H1 (cell line): ENCODE measurements around the gene MBNL2. TPM values are rescaled to one million over a fixed set of nuclear protein-coding genes. Genes with fewer than 3 reads are reported as not detected.

Experiments
- CTCF ChIA-PET: fragments of 300-600 bp; sonication (Branson Sonifier 250); formaldehyde crosslinking; loops from one replicate; lab custom pipeline; 2021; ENCODE audit not compliant: partially characterized antibody; lab: Charles Lee
- POLR2A ChIA-PET: fragments of 300-600 bp; sonication (Branson Sonifier 250); formaldehyde crosslinking; loops from one replicate; lab custom pipeline; 2021; ENCODE audit warnings: inconsistent platforms; ENCODE audit not compliant: partially characterized antibody; lab: Charles Lee
- DNase-seq, 2 experiments: peaks; one replicate each; pipeline versions ENCODE4 v3.0.0 to v3.0.0-alpha.2; 2010 to 2022; ENCODE audit warnings: low spot score in 2 of 2, low read depth in 1 of 2, mixed read lengths in 1 of 2
- FAIRE-seq: peaks from 2 replicates; lab custom pipeline; 2011; peaks lifted over from hg19 to GRCh38; lab: Jason Lieb, UNC
- H2AFZ ChIP-seq: 2 replicates; pipeline ENCODE4 v1.8.1; 2012; ENCODE audit warnings: low read length, inconsistent platforms
- H2AK5ac ChIP-seq: 2 replicates; pipeline ENCODE4 v1.6.1; 2013; ENCODE audit warnings: low read depth, low read length
- H2BK120ac ChIP-seq: replicated peaks from 2 replicates; pipeline ENCODE3; 2013; ENCODE audit warnings: low read depth, low read length, inconsistent platforms
- H2BK12ac ChIP-seq: 2 replicates; pipeline ENCODE4 v1.6.1; 2013; ENCODE audit warnings: low read depth, low read length
- H2BK15ac ChIP-seq: 2 replicates; pipeline ENCODE4 v1.6.1; 2013; ENCODE audit warnings: low read length
- H2BK20ac ChIP-seq: 2 replicates; pipeline ENCODE4 v1.6.1; 2013; ENCODE audit warnings: low read length
- H2BK5ac ChIP-seq: 2 replicates; pipeline ENCODE4 v1.6.1; 2013; ENCODE audit warnings: low read depth, low read length
- H3K14ac ChIP-seq: 2 replicates; pipeline ENCODE4 v1.6.1; 2013; ENCODE audit warnings: inconsistent platforms; ENCODE audit not compliant: insufficient read length
- H3K18ac ChIP-seq: 2 replicates; pipeline ENCODE4 v1.6.1; 2013; ENCODE audit warnings: low read length; ENCODE audit errors: extremely low read depth
- H3K23ac ChIP-seq: 2 replicates; pipeline ENCODE4 v1.6.1; 2013; ENCODE audit warnings: inconsistent platforms; ENCODE audit not compliant: insufficient read length
- H3K23me2 ChIP-seq: 2 replicates; pipeline ENCODE4 v1.6.1; 2013; ENCODE audit warnings: low read depth, low read length
- H3K27ac ChIP-seq: 2 replicates; pipeline ENCODE4 v1.6.1; 2011; ENCODE audit warnings: low read depth, low read length, inconsistent platforms
- H3K27me3 ChIP-seq, 4 experiments: replicated peaks in 1 of 4; 1 replicate in 1 of 4; 2 replicates in 3 of 4; pipeline versions ENCODE4 v1.6.1 to v1.8.1; 2011 to 2013; ENCODE audit warnings: low read length in 3 of 4, mild to moderate bottlenecking in 3 of 4, inconsistent platforms in 2 of 4, mixed read lengths in 2 of 4, moderate library complexity in 1 of 4; ENCODE audit not compliant: control insufficient read depth in 3 of 4, insufficient read depth in 3 of 4; ENCODE audit errors: extremely low read depth in 1 of 4
- H3K36me3 ChIP-seq, 4 experiments: 2 replicates each; pipeline versions ENCODE4 v1.6.1 to v1.8.1; 2011 to 2013; ENCODE audit warnings: mild to moderate bottlenecking in 4 of 4, low read length in 3 of 4, moderate library complexity in 2 of 4, control low read depth in 1 of 4, inconsistent platforms in 1 of 4; ENCODE audit not compliant: insufficient read depth in 4 of 4, control insufficient read depth in 2 of 4
- H3K4ac ChIP-seq: replicated peaks from 2 replicates; pipeline ENCODE3; 2013; ENCODE audit warnings: low read length, low read depth, mixed read lengths, inconsistent platforms; ENCODE audit not compliant: insufficient read length
- H3K4me1 ChIP-seq, 4 experiments: replicated peaks in 1 of 4; 1 replicate in 1 of 4; 2 replicates in 3 of 4; pipeline versions ENCODE4 v1.6.1 to v1.8.1; 2011 to 2013; ENCODE audit warnings: low read length in 3 of 4, inconsistent platforms in 2 of 4, mixed read lengths in 1 of 4; ENCODE audit not compliant: insufficient read depth in 4 of 4, control insufficient read depth in 3 of 4
- H3K4me2 ChIP-seq, 2 experiments: 2 replicates each; pipeline versions ENCODE4 v1.6.1 to v1.8.1; 2011 to 2013; ENCODE audit warnings: low read depth in 2 of 2, low read length in 2 of 2, control low read depth in 1 of 2, inconsistent platforms in 1 of 2, mild to moderate bottlenecking in 1 of 2; ENCODE audit not compliant: insufficient read depth in 1 of 2
- H3K4me3 ChIP-seq, 4 experiments: fragments of 200-600, 300-600 bp in 1 of 4; sonication (generic), shearing (Covaris generic), sonication (Bioruptor Twin) in 1 of 4; 2 replicates each; pipeline versions ENCODE4 v1.5.1 to v1.8.1; 2011 to 2016; ENCODE audit warnings: low read length in 4 of 4, low read depth in 3 of 4, control low read depth in 2 of 4, inconsistent platforms in 2 of 4, mild to moderate bottlenecking in 2 of 4, mixed read lengths in 1 of 4, moderate library complexity in 1 of 4; ENCODE audit not compliant: insufficient read depth in 2 of 4; ENCODE audit errors: extremely low read depth in 1 of 4
- H3K56ac ChIP-seq: replicated peaks from 2 replicates; pipeline ENCODE3; 2013; ENCODE audit warnings: low read depth, mild to moderate bottlenecking, mixed read lengths, low read length, inconsistent platforms; ENCODE audit not compliant: insufficient read length
- H3K79me1 ChIP-seq: 2 replicates; pipeline ENCODE4 v1.6.1; 2013; ENCODE audit warnings: low read depth, low read length, control low read depth
- H3K79me2 ChIP-seq, 2 experiments: 2 replicates each; pipeline versions ENCODE4 v1.6.1 to v1.8.1; 2012 to 2013; ENCODE audit warnings: low read length in 2 of 2, mild to moderate bottlenecking in 2 of 2, inconsistent platforms in 1 of 2; ENCODE audit not compliant: insufficient read depth in 2 of 2, control insufficient read depth in 1 of 2
- H3K9ac ChIP-seq, 4 experiments: replicated peaks in 1 of 4; 1 replicate in 1 of 4; 2 replicates in 3 of 4; pipeline versions ENCODE4 v1.6.1 to v1.8.1; 2011 to 2013; ENCODE audit warnings: low read depth in 3 of 4, low read length in 3 of 4, control low read depth in 2 of 4, mild to moderate bottlenecking in 2 of 4, moderate library complexity in 2 of 4, inconsistent platforms in 1 of 4; ENCODE audit errors: extremely low read depth in 1 of 4
- H3K9me3 ChIP-seq, 2 experiments: 2 replicates each; pipeline versions ENCODE4 v1.6.1 to v1.8.1; 2012 to 2013; ENCODE audit warnings: mild to moderate bottlenecking in 2 of 2, moderate library complexity in 2 of 2, control low read depth in 1 of 2, inconsistent platforms in 1 of 2, low read depth in 1 of 2, low read length in 1 of 2, mixed read lengths in 1 of 2; ENCODE audit not compliant: insufficient read depth in 2 of 2
- H4K20me1 ChIP-seq, 2 experiments: replicated peaks in 1 of 2; 2 replicates each; pipeline versions ENCODE3 to v1.8.1; 2011 to 2013; ENCODE audit warnings: inconsistent platforms in 2 of 2, low read length in 2 of 2, mild to moderate bottlenecking in 1 of 2; ENCODE audit not compliant: insufficient read depth in 2 of 2, control insufficient read depth in 1 of 2
- H4K5ac ChIP-seq: 2 replicates; pipeline ENCODE4 v1.6.1; 2013; ENCODE audit warnings: low read length, low read depth, mixed read lengths, inconsistent platforms; ENCODE audit not compliant: insufficient read length
- H4K8ac ChIP-seq: 2 replicates; pipeline ENCODE4 v1.8.0; 2013; ENCODE audit warnings: mild to moderate bottlenecking, moderate library complexity, low read length, inconsistent platforms; ENCODE audit not compliant: insufficient read depth; ENCODE audit errors: extremely low read depth
- H4K91ac ChIP-seq: replicated peaks from 2 replicates; pipeline ENCODE3; 2013; ENCODE audit warnings: low read length, mixed read lengths, inconsistent platforms; ENCODE audit not compliant: insufficient read length
- ASH2L ChIP-seq: fragments of 200-600, 300-600 bp; sonication (generic); IDR thresholded peaks from one replicate; pipeline ENCODE4 v1.7.1; 2017; ENCODE audit warnings: low read length
- BRCA1 ChIP-seq: IDR thresholded peaks from 2 replicates; pipeline ENCODE4 v1.6.1; 2012; ENCODE audit warnings: low read depth, low read length, improper control_type of control experiment
- CEBPB ChIP-seq: IDR thresholded peaks from 2 replicates; pipeline ENCODE4 v1.6.1; 2012; ENCODE audit warnings: low read depth, low read length
- GTF2F1 ChIP-seq: IDR thresholded peaks from 2 replicates; pipeline ENCODE4 v1.6.1; 2012; ENCODE audit warnings: low read depth, low read length, improper control_type of control experiment, borderline replicate concordance
- MAX ChIP-seq: IDR thresholded peaks from 2 replicates; pipeline ENCODE4 v1.6.1; 2012; ENCODE audit warnings: inconsistent platforms
- PHF8 ChIP-seq: fragments of 200-600 bp; sonication (generic); conservative IDR thresholded peaks from 2 replicates; pipeline ENCODE4 v1.7.1; 2012; ENCODE audit warnings: low read depth, mild to moderate bottlenecking, inconsistent platforms, low read length, moderate library complexity
- RFX5 ChIP-seq: IDR thresholded peaks from 2 replicates; pipeline ENCODE4 v1.6.1; 2011; ENCODE audit warnings: low read depth, low read length, improper control_type of control experiment, borderline replicate concordance
- SIRT6 ChIP-seq: IDR thresholded peaks from one replicate; pipeline ENCODE4 v1.7.1; 2012; ENCODE audit warnings: low read length, inconsistent platforms
- SRF ChIP-seq: IDR thresholded peaks from 2 replicates; pipeline ENCODE4 v1.6.1; 2011; ENCODE audit warnings: mild to moderate bottlenecking, low read depth, low read length, moderate library complexity
- polyA plus RNA-seq, 7 experiments: library from polyadenylated mRNA; depleted of rRNA in 3 of 7; stranded (reverse) in 5 of 7; unstranded in 2 of 7; fragments of >200 nt in 5 of 7; fragments of 200-250 nt in 2 of 7; gene quantifications; 1 replicate in 5 of 7; 2 replicates in 1 of 7; 4 replicates in 1 of 7; pipeline versions ENCODE4 v1.2.1 to v1.2.3, GENCODE V29; 2011 to 2013; ENCODE audit warnings: missing spikeins in 2 of 7, mixed read lengths in 2 of 7
- total RNA-seq: library from RNA; stranded (reverse); fragmentation: NEBNext Ultra II Directional; extraction: Animal tissue kit (Norgen Biotek cat#: 25700); gene quantifications from 2 replicates; pipeline ENCODE4 v1.2.1, GENCODE V29; 2021

The MBNL2 gene
- total and polyA plus RNA-seq, 2 of the 8 experiments (the other 6 are each of a cell fraction or from before 2014, with no cell fraction given) = 1.0 to 2.6 TPM

- Histone ChIP-seq H3K14ac (no peak overlapping the region), H4K5ac (no peak overlapping the region), H3K79me2 (no peaks in the 10 kb centered on the region), H3K4ac (no peak overlapping the region), H3K56ac (no peak overlapping the region), H2AK5ac (no peak overlapping the region), H3K27me3 (no peaks in the 10 kb centered on the region; a peak in 1 of 7 replicates), H2BK5ac (no peak overlapping the region), H4K8ac (no peak overlapping the region), H3K9ac (no peak overlapping the region), H3K4me3 (no peak overlapping the region), H3K36me3 (no peaks in the 10 kb centered on the region), H3K9me3 (no peaks in the 10 kb centered on the region), H3K27ac (no peak overlapping the region), H3K4me1 (peaks cover 2 to 10% (median 5%) of the 10 kb centered on the region in 4 experiments; a peak in 6 of 7 replicates), H3K18ac (no peak overlapping the region), H4K91ac (no peak overlapping the region), H2BK15ac (no peak overlapping the region), H2BK120ac (no peak overlapping the region), H3K23me2 (peaks cover 4% of the 10 kb centered on the region; the same call in 1 of the 2 replicates), H3K4me2 (no peak overlapping the region), H2BK12ac (no peak overlapping the region), H3K23ac (no peak overlapping the region), H3K79me1 (no peaks in the 10 kb centered on the region), H2AFZ (no peak overlapping the region), H4K20me1 (no peaks in the 10 kb centered on the region), H2BK20ac (no peak overlapping the region)
- no peak for FAIRE-seq
- POLR2A ChIA-PET = no interaction called here
- CTCF ChIA-PET = interaction anchor here (0.8 to 2.0 kb wide), 6 partner anchors 12 to 216 kb away, joined by 3 to 6 read pairs (median 4); no protein-coding TSS in a partner anchor
- TF ChIP-seq SRF (no peak), SIRT6 (no peak), CEBPB (no peak), PHF8 (no peak), RFX5 (no peak), ASH2L (no peak), GTF2F1 (no peak), BRCA1 (no peak), MAX (no peak)
- no peak for DNase-seq
Observed at GRCh38 chr13:97325738-97326137, 103.6 kb downstream of the MBNL2 start.
